T-cell (primary cell): Measurements from ENCODE around the gene RAB23. TPM values are rescaled to one million over a fixed set of nuclear protein-coding genes. Genes with fewer than 3 reads are reported as not detected.

Source experiments
- ATAC-seq, 4 experiments: fragments of 200-7000 bp in 3 of 4; fragments of 150-1000 bp in 1 of 4; cut with Tn5 transposase; replicated peaks in 1 of 4; 1 replicate in 3 of 4; 2 replicates in 1 of 4; pipeline ENCODE4 v1.10.0; 2021; ENCODE audit warnings: moderate library complexity in 3 of 4, mild to moderate bottlenecking in 2 of 4, moderate number of reproducible peaks in 1 of 4
- CTCF ChIA-PET, 2 donors: fragments of 300-600 bp; sonication (Branson Sonifier 250); formaldehyde crosslinking; loops; one replicate each; lab custom pipeline; 2022; ENCODE audit warnings: antibody characterized with exemption in 2 of 2; lab: Charles Lee
- POLR2A ChIA-PET, 2 donors: fragments of 300-600 bp; sonication (Branson Sonifier 250); formaldehyde crosslinking; loops; one replicate each; lab custom pipeline; 2022; ENCODE audit warnings: antibody characterized with exemption in 2 of 2; lab: Charles Lee
- DNase-seq, 35 experiments: peaks; one replicate each; pipeline versions ENCODE4 v3.0.0 to v3.0.0-alpha.2; 2013 to 2023
- H3K27ac ChIP-seq: one replicate; pipeline ENCODE4 v1.5.1; 2013; ENCODE audit warnings: low read length
- H3K27me3 ChIP-seq, 2 experiments: replicated peaks in 1 of 2; 1 replicate in 1 of 2; 2 replicates in 1 of 2; pipeline versions ENCODE4 v1.6.1 to v1.7.0; 2013; ENCODE audit warnings: low read length in 1 of 2, mixed read lengths in 1 of 2; ENCODE audit not compliant: control insufficient read depth in 2 of 2, insufficient read depth in 2 of 2; ENCODE audit errors: extremely low read depth in 1 of 2
- H3K36me3 ChIP-seq, 2 donors: 1 replicate in 1 of 2; 2 replicates in 1 of 2; pipeline versions ENCODE4 v1.6.1 to v1.7.0; 2013; ENCODE audit warnings: low read length in 1 of 2; ENCODE audit not compliant: control insufficient read depth in 2 of 2, insufficient read depth in 1 of 2; ENCODE audit errors: extremely low read depth in 1 of 2
- H3K4me1 ChIP-seq, 2 experiments: 1 replicate in 1 of 2; 2 replicates in 1 of 2; pipeline versions ENCODE4 v1.6.1 to v1.7.0; 2013; ENCODE audit warnings: low read length in 2 of 2, mixed read lengths in 1 of 2; ENCODE audit not compliant: insufficient read depth in 2 of 2, control insufficient read depth in 1 of 2; ENCODE audit errors: extremely low read depth in 1 of 2
- H3K4me3 ChIP-seq, 2 donors: 1 replicate in 1 of 2; 2 replicates in 1 of 2; pipeline versions ENCODE4 v1.5.1 to v1.7.0; 2013; ENCODE audit warnings: mild to moderate bottlenecking in 2 of 2, low read length in 1 of 2, moderate library complexity in 1 of 2; ENCODE audit not compliant: control insufficient read depth in 1 of 2; ENCODE audit errors: extremely low read depth in 1 of 2
- H3K9me3 ChIP-seq: 2 replicates; pipeline ENCODE4 v1.7.0; 2013
- H3K27ac Mint-ChIP-seq, 2 donors: one replicate each; pipeline ENCODE4 v1.8.0; 2020 to 2021; ENCODE audit warnings: mild to moderate bottlenecking in 2 of 2, mixed read lengths in 2 of 2
- H3K27me3 Mint-ChIP-seq, 2 donors: one replicate each; pipeline ENCODE4 v1.8.0; 2021 to 2022; ENCODE audit warnings: mixed read lengths in 2 of 2
- H3K36me3 Mint-ChIP-seq: one replicate; pipeline ENCODE4 v1.8.0; 2021; ENCODE audit warnings: mixed read lengths
- H3K4me1 Mint-ChIP-seq, 3 donors: one replicate each; pipeline ENCODE4 v1.8.0; 2020 to 2022; ENCODE audit warnings: mixed read lengths in 3 of 3, mild to moderate bottlenecking in 1 of 3
- H3K4me3 Mint-ChIP-seq, 3 donors: one replicate each; pipeline ENCODE4 v1.8.0; 2020 to 2022; ENCODE audit warnings: mild to moderate bottlenecking in 3 of 3, mixed read lengths in 3 of 3, moderate library complexity in 3 of 3
- H3K9me3 Mint-ChIP-seq, 3 donors: one replicate each; pipeline ENCODE4 v1.8.0; 2020 to 2022; ENCODE audit warnings: mixed read lengths in 3 of 3
- WGBS: methylation state at CpG from one replicate; pipeline ENCODE4 v1.1.5; 2013; ENCODE audit warnings: missing lambda C conversion rate; ENCODE audit not compliant: insufficient coverage; 5-methylcytosine and 5-hydroxymethylcytosine counted together
- total RNA-seq, 35 experiments: library from RNA in 6 of 35; stranded (reverse) in 6 of 35; fragments of 120-200 nt in 1 of 35; gene quantifications; one replicate each; pipeline versions ENCODE4 v1.2.1 to v1.2.4 and lab custom pipeline; 2013 to 2026

RAB23 gene
- total RNA-seq, 5 donors from 2014 or later (not counting 1 experiment from before 2014, with no cell fraction given) = 0.23 to 1.6 (median 0.82) TPM

DNA sequence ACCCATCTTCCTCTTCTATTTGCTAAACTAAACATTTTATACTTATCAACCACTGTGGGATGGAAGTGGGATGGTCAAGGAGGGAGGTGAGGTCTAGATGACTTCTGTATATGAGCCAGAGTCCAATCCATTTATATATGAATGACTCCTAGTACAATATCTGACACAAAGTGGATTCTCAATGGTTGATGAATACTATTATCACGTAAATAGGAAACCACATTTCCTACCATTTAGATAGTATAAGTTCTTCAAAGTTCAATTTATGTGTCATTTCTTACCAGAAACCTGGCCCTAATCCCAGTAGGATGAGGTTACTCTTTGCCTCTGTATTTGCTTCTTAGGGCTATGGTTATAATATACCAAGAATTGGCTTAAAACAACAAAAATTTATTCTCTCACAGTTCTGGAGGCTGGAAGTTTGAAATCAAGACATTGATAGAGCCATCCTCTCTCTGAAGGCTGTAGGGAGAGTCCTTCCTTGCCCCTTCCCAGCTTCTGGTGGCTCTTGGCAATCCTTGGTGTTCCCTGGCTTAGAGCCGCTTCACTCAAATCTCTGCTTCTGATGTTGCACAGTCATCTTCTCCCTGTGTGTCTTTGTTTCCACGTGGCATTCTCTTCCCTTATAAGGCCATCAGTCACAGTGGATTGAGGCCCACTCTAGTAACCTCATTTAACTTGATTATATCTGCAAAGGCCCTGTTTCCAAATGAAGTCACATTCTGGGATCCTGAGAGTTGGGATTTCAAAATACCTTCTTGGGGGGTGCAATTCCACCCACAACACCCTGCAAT lies 41.0 kb upstream of the RAB23 start:
- Histone ChIP-seq H3K4me3 (no peak overlapping the region), H3K9me3 (no peaks in the 10 kb centered on the region), H3K27me3 (peaks cover 0 to 4% of the 10 kb centered on the region in 2 experiments), H3K27ac (no peak overlapping the region), H3K4me1 (no peaks in the 10 kb centered on the region), H3K36me3 (no peaks in the 10 kb centered on the region)
- no peaks in the 10 kb centered on the region for H3K4me1 Mint-ChIP-seq
- no peaks in the 10 kb centered on the region for H3K36me3 Mint-ChIP-seq
- H3K4me3 Mint-ChIP-seq = no peak overlapping the region
- H3K9me3 Mint-ChIP-seq = no peaks in the 10 kb centered on the region
- H3K27ac Mint-ChIP-seq = no peak overlapping the region
- DNase-seq (no peak), ATAC-seq (no peak)
- H3K27me3 Mint-ChIP-seq = peaks cover 0 to 11% of the 10 kb centered on the region in 2 donors
- WGBS = 88% methylated on average over 1 of the region's 3 CpGs
- POLR2A ChIA-PET = no interaction called here
- CTCF ChIA-PET = interaction anchor here in 1 of 2 donors (1.0 kb wide), 1 partner anchor 54 kb away, joined by 3 read pairs; the partner anchor contains the start of gene PRIM2

DNA sequence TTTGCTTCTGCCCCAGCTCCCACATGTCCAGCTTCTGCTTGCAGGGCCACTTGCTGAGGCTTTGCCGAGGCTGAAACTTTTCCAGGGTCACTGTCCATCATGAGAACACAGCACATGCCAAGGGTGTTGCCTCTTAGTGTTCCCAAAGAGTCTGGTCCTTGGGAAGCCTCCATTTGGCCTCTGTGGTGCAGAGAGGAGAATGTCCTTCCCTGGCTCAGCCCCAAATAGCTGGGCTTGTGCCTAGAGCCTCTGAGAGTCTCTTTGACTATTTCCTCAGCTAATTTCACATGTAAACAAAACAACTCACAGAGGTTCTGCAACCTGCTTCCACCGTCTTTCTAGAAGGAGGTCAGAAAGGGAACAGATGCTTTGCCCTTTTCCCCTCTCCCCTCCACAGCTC lies 40.4 kb upstream of the RAB23 start:
- no CpG with 5 or more reads among the region's 2 CpGs for WGBS
- Histone ChIP-seq H3K4me3 (no peak overlapping the region), H3K27me3 (peaks cover 0 to 4% of the 10 kb centered on the region in 2 experiments), H3K4me1 (no peaks in the 10 kb centered on the region), H3K9me3 (no peaks in the 10 kb centered on the region), H3K27ac (no peak overlapping the region), H3K36me3 (no peaks in the 10 kb centered on the region)
- Mint-ChIP-seq H3K36me3 (no peaks in the 10 kb centered on the region), H3K27ac (no peak overlapping the region), H3K27me3 (peaks cover 0 to 11% of the 10 kb centered on the region in 2 donors), H3K4me3 (no peak overlapping the region), H3K9me3 (no peaks in the 10 kb centered on the region), H3K4me1 (no peaks in the 10 kb centered on the region)
- ChIA-PET CTCF (no interaction called here), POLR2A (no interaction called here)
- ATAC-seq (no peak), DNase-seq (no peak)

DNA sequence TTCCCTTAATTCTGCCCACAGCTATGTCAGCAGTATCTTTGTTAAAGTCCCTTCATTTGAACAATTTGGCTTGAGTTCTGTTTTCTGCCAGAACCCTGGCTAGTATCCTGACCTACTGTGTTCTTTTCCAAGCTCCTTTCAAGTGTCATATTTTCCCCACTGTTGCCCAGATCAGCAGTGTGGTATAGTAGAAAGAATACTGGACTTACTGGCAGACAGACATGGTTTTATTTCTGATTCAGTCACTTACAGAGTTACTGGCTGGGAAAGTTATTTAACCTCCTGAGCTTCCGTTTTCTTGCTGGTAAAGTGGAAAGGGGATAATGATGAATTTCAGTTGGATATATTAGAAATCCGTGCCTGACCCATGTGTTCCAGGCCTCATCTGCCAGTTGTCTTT lies 39.8 kb upstream of the RAB23 start:
- H3K4me1 ChIP-seq = no peaks in the 10 kb centered on the region
- WGBS = no CpG with 5 or more reads among the region's 2 CpGs
- H3K27ac Mint-ChIP-seq = no peak overlapping the region
- H3K4me3 ChIP-seq = no peak overlapping the region
- ChIA-PET CTCF (interaction anchor here in 1 of 2 donors (1.1 kb wide), 1 partner anchor 63 kb away, joined by 4 read pairs; no protein-coding TSS in a partner anchor), POLR2A (interaction anchor here in 1 of 2 donors (0.6 kb wide), 1 partner anchor 90 kb away, joined by 4 read pairs; the partner anchor contains the start of gene BAG2)
- peaks cover 0 to 4% of the 10 kb centered on the region in 2 experiments for H3K27me3 ChIP-seq
- no peak overlapping the region for H3K4me3 Mint-ChIP-seq
- no peaks in the 10 kb centered on the region for H3K9me3 Mint-ChIP-seq
- H3K27me3 Mint-ChIP-seq = peaks cover 0 to 6% of the 10 kb centered on the region in 2 donors
- H3K27ac ChIP-seq = no peak overlapping the region
- no peaks in the 10 kb centered on the region for H3K36me3 Mint-ChIP-seq
- no peaks in the 10 kb centered on the region for H3K36me3 ChIP-seq
- ATAC-seq = no peak
- H3K4me1 Mint-ChIP-seq = no peaks in the 10 kb centered on the region
- DNase-seq = no peak
- no peaks in the 10 kb centered on the region for H3K9me3 ChIP-seq

DNA sequence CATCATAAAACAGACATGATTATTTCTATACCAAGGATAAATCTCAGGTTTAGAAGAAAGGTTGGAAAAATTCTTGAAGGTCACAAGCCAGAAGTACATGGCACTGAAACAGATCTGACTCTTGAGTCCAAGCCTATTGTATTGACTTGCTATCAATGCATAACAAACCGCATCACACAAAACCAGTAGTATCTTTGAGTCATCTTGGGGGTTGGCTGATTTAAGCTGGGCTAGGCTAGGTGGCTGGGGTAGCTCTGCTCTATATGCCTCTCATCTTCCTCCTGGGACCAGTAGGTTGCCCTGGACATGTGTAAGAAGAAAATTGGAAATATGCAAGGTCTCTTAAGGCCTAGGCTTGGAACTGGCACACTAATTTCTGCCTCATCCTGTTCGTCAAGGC lies 37.0 kb upstream of the RAB23 start:
- ATAC-seq (no peak), DNase-seq (no peak)
- Histone ChIP-seq H3K27ac (no peak overlapping the region), H3K9me3 (no peaks in the 10 kb centered on the region), H3K27me3 (peaks cover 0 to 4% of the 10 kb centered on the region in 2 experiments), H3K36me3 (no peaks in the 10 kb centered on the region), H3K4me1 (no peaks in the 10 kb centered on the region), H3K4me3 (no peak overlapping the region)
- H3K27me3 Mint-ChIP-seq = peaks cover 0 to 6% of the 10 kb centered on the region in 2 donors
- ChIA-PET POLR2A (no interaction called here), CTCF (no interaction called here)
- H3K36me3 Mint-ChIP-seq = no peaks in the 10 kb centered on the region
- H3K27ac Mint-ChIP-seq = no peak overlapping the region
- 71% methylated on average over 1 of the region's 2 CpGs for WGBS
- no peaks in the 10 kb centered on the region for H3K4me1 Mint-ChIP-seq
- H3K4me3 Mint-ChIP-seq = no peak overlapping the region
- no peaks in the 10 kb centered on the region for H3K9me3 Mint-ChIP-seq

DNA sequence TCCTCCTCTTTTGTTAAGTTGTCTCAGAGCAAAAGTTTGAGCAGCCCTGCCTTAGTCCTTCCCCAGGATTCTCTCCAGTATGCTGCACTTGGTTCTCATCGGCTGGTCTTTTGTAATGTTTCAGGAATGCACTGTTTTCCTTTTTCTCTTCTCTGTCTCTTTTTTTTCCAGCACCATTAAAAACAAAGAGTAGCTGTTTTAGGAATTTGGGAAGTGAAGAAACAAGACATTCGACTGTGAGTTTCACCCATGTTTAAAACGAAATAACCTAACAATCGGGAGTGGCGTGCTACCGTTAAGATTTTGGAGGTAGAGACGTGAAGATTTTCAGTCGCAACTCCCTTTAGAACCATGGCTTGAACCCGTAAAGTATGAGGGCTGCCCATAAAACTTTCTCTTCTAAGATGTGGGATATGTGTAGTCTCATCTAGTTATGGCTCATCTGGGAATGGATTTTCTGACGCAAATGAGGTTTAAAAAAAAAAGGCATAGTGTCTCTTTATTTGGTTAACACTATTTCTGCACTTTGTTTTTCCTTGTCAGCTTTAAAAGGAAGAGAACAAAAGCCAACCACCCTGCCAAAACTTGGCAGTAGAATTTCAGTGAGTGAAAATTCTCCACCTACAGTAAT lies 35.9 kb upstream of the RAB23 start:
- no peaks in the 10 kb centered on the region for H3K4me1 Mint-ChIP-seq
- ChIA-PET CTCF (no interaction called here), POLR2A (no interaction called here)
- H3K27ac Mint-ChIP-seq = no peak overlapping the region
- H3K9me3 ChIP-seq = no peaks in the 10 kb centered on the region
- ATAC-seq (no peak), DNase-seq (no peak)
- H3K36me3 Mint-ChIP-seq = no peaks in the 10 kb centered on the region
- peaks cover 0 to 6% of the 10 kb centered on the region in 2 donors for H3K27me3 Mint-ChIP-seq
- no peak overlapping the region for H3K27ac ChIP-seq
- WGBS = 100% methylated on average over 5 of the region's 10 CpGs
- H3K9me3 Mint-ChIP-seq = no peaks in the 10 kb centered on the region
- H3K4me3 Mint-ChIP-seq = no peak overlapping the region
- H3K4me1 ChIP-seq = no peaks in the 10 kb centered on the region
- H3K27me3 ChIP-seq = peaks cover 0 to 4% of the 10 kb centered on the region in 2 experiments
- H3K36me3 ChIP-seq = no peaks in the 10 kb centered on the region
- H3K4me3 ChIP-seq = no peak overlapping the region

DNA sequence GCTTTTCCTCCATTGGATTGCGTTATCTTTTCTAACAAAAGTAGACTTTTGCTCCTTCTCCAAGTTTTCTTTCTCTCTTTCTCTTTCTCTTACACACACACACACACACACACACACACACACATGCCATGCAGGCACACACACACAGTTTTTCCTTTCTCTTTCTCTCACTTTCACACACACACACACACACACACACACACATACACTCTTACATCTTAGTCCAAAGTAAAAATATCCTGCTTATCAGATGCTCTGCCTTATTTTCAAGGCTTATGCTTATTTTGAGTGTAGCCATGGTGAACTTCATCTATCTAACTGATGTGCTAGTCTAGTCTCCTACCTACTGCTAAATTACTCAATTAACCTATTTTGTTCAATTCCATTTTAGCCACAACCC lies 34.4 kb upstream of the RAB23 start:
- Mint-ChIP-seq H3K4me3 (no peak overlapping the region), H3K36me3 (no peaks in the 10 kb centered on the region), H3K27me3 (no peaks in the 10 kb centered on the region), H3K4me1 (no peaks in the 10 kb centered on the region), H3K27ac (no peak overlapping the region), H3K9me3 (no peaks in the 10 kb centered on the region)
- 100% methylated on average over 1 of the region's 1 CpG for WGBS
- H3K9me3 ChIP-seq = no peaks in the 10 kb centered on the region
- DNase-seq (no peak), ATAC-seq (no peak)
- H3K4me1 ChIP-seq = no peaks in the 10 kb centered on the region
- CTCF ChIA-PET = no interaction called here
- no peak overlapping the region for H3K4me3 ChIP-seq
- no peak overlapping the region for H3K27ac ChIP-seq
- H3K36me3 ChIP-seq = no peaks in the 10 kb centered on the region
- POLR2A ChIA-PET = no interaction called here
- peaks cover 0 to 2% of the 10 kb centered on the region in 2 experiments for H3K27me3 ChIP-seq
